Stimulated activated memory B cell treated with anti-CD40 and anti-IgM and Interleukin-4, amounts not matched to agents 10 μg/mL and 1 μg/mL and 100 μg/mL, for 72 hours (primary cell): ENCODE results near the gene MAPK12.

ENCODE experiments used
- ATAC-seq: fragments of 150-1000 bp; cut with Tn5 transposase; 2 replicates; pipeline ENCODE4 v1.10.0; 2021
- H3K27ac Mint-ChIP-seq: one replicate; pipeline ENCODE4 v1.8.0; 2022; ENCODE audit warnings: mild to moderate bottlenecking, mixed read lengths
- H3K27me3 Mint-ChIP-seq: one replicate; pipeline ENCODE4 v1.8.0; 2022; ENCODE audit warnings: mixed read lengths
- H3K36me3 Mint-ChIP-seq: one replicate; pipeline ENCODE4 v1.8.0; 2022; ENCODE audit warnings: mixed read lengths
- H3K4me1 Mint-ChIP-seq: one replicate; pipeline ENCODE4 v1.8.0; 2022; ENCODE audit warnings: mixed read lengths
- H3K4me3 Mint-ChIP-seq: one replicate; pipeline ENCODE4 v1.8.0; 2022; ENCODE audit warnings: mild to moderate bottlenecking, moderate library complexity, mixed read lengths
- H3K9me3 Mint-ChIP-seq: one replicate; pipeline ENCODE4 v1.8.0; 2022; ENCODE audit warnings: mixed read lengths

Gene MAPK12

GRCh38 chr22:50303515-50303847 is 42.0 kb upstream of the MAPK12 start:
- no peak overlapping the region for H3K4me3 Mint-ChIP-seq
- H3K36me3 Mint-ChIP-seq: no peaks in the 10 kb centered on the region
- H3K27ac Mint-ChIP-seq: peak overlapping the region; percentile 74

DNA sequence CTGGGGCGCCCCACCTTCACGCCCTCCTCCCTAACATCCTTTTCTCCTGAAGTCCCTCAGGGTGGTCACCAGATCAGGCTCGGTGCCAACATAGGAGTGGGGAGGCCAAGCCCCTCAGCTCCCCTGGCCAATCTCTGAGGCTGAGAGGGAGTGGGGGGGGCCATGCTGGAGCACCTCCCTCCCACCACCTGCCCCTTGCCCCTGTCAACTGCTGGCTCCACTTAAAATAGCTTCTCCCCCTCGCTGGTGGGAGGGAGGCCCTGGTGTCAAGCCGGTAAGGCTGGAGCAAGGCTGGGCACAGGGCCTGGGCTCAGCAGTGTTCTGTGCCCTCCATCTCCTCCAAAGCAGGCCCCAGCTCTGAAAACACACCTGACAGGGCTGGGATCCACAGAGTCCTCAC is 41.1 kb upstream of the MAPK12 start:
- H3K27ac Mint-ChIP-seq: peak overlapping the region; percentile 74
- no peak overlapping the region for H3K4me3 Mint-ChIP-seq
- peaks cover 77% of the 10 kb centered on the region for H3K4me1 Mint-ChIP-seq
- no peak for ATAC-seq
- no peaks in the 10 kb centered on the region for H3K36me3 Mint-ChIP-seq
- H3K9me3 Mint-ChIP-seq: no peaks in the 10 kb centered on the region
- H3K27me3 Mint-ChIP-seq: peaks cover 26% of the 10 kb centered on the region

More at GRCh38 chr22:50303515-50303847, 42.0 kb upstream of the MAPK12 start:
- Mint-ChIP-seq H3K9me3 (no peaks in the 10 kb centered on the region), H3K27me3 (peaks cover 17% of the 10 kb centered on the region), H3K4me1 (peaks cover 69% of the 10 kb centered on the region)
- ATAC-seq: no peak

DNA sequence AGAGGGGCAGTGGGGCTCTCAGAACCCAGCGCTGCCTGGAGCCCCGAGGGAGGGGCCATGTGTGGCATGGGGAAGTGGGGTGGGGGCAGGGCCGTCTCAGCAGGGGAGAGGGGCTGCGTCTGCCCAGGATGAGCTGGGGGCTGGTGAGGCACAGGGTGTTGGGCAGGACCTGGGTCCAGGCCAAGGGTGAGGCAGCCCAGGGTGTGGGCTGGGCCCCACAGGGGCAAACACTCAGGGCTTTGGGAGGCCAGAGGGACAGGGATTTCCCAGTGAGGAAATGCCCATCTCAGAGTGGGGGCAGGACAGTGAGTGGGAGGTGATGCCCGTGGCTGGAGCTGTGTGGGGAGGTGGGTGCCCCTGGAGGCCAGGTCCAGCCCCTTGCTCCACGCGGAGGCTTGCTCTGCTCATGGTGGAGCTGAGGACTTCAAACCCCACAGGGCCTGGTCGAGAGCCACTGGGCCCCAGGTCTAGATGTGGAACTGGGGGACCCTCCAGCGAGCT is 40.6 kb upstream of the MAPK12 start:
- peak overlapping the region; percentile 51 for H3K4me3 Mint-ChIP-seq
- no peaks in the 10 kb centered on the region for H3K9me3 Mint-ChIP-seq
- H3K4me1 Mint-ChIP-seq: peaks cover 80% of the 10 kb centered on the region
- no peak for ATAC-seq
- H3K36me3 Mint-ChIP-seq: no peaks in the 10 kb centered on the region
- peaks cover 31% of the 10 kb centered on the region for H3K27me3 Mint-ChIP-seq
- H3K27ac Mint-ChIP-seq: peak overlapping the region; percentile 74

GRCh38 chr22:50301581-50301991 is 40.1 kb upstream of the MAPK12 start:
- H3K27ac Mint-ChIP-seq: peak overlapping the region; percentile 74
- ATAC-seq: peak; percentile 28
- H3K9me3 Mint-ChIP-seq: no peaks in the 10 kb centered on the region
- no peaks in the 10 kb centered on the region for H3K36me3 Mint-ChIP-seq
- H3K4me3 Mint-ChIP-seq: peak overlapping the region; percentile 51
- H3K27me3 Mint-ChIP-seq: peaks cover 36% of the 10 kb centered on the region
- peaks cover 80% of the 10 kb centered on the region for H3K4me1 Mint-ChIP-seq

GRCh38 chr22:50300620-50301257 is 39.3 kb upstream of the MAPK12 start:
- Mint-ChIP-seq H3K36me3 (no peaks in the 10 kb centered on the region), H3K9me3 (no peaks in the 10 kb centered on the region), H3K27me3 (peaks cover 32% of the 10 kb centered on the region), H3K4me1 (peaks cover 73% of the 10 kb centered on the region), H3K27ac (peak overlapping the region; percentile 74), H3K4me3 (peak overlapping the region; percentile 48)
- no peak for ATAC-seq

GRCh38 chr22:50299785-50300619 is 38.5 kb upstream of the MAPK12 start:
- no peak for ATAC-seq
- H3K27ac Mint-ChIP-seq: no peak overlapping the region
- H3K4me1 Mint-ChIP-seq: peaks cover 65% of the 10 kb centered on the region
- peaks cover 31% of the 10 kb centered on the region for H3K27me3 Mint-ChIP-seq
- no peaks in the 10 kb centered on the region for H3K36me3 Mint-ChIP-seq
- no peak overlapping the region for H3K4me3 Mint-ChIP-seq
- H3K9me3 Mint-ChIP-seq: no peaks in the 10 kb centered on the region

DNA sequence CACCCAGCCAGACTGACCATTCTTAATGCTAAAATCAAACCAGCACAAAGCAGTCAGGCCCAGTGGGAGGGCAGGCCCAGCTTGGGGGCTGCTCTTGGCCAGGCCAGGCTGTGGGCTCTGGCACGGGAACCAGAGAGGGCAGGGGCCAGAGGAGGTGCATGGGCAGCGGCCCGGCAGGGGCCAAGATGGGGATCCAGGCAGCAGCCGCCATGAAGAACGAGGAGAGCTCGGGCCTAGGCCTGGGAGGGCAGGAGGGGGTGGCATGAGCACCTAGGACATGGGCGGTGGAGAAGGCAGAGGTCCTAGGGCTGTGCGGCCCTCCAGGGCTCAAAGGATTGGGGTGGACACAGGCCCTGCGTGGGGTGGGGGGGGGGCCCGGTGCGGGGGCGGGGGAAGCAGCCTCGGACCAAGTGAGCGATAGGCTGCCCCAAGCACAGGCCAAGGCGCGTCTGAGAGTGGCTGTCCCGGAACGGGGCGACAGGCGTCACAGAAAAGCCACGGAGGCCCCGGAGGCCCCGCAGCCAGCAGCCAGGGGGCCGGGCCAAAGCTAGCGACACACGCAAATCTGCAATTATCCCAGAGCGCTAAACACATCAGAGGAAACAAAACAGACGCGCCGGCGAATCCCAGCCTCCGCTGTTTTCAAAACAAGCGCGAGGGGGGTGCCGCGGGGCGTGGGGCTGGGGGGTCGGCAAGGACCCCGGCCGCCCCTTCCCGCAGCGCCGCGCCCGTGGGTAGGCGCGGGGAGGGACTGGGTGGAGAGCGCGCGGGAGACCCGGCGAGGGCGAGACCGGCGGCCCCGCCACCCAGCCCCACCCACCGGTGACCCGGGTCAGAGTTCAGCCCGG is 37.7 kb upstream of the MAPK12 start:
- peak overlapping the region; percentile 71 for H3K4me3 Mint-ChIP-seq
- H3K27ac Mint-ChIP-seq: peak overlapping the region; percentile 32
- H3K27me3 Mint-ChIP-seq: peaks cover 31% of the 10 kb centered on the region
- H3K9me3 Mint-ChIP-seq: no peaks in the 10 kb centered on the region
- H3K36me3 Mint-ChIP-seq: no peaks in the 10 kb centered on the region
- ATAC-seq: peak; percentile 1
- peaks cover 62% of the 10 kb centered on the region for H3K4me1 Mint-ChIP-seq

- ATAC-seq: no peak
- H3K27me3 Mint-ChIP-seq: peaks cover 31% of the 10 kb centered on the region
- no peak overlapping the region for H3K4me3 Mint-ChIP-seq
- peaks cover 59% of the 10 kb centered on the region for H3K4me1 Mint-ChIP-seq
- no peak overlapping the region for H3K27ac Mint-ChIP-seq
- no peaks in the 10 kb centered on the region for H3K9me3 Mint-ChIP-seq
- H3K36me3 Mint-ChIP-seq: no peaks in the 10 kb centered on the region
Measured at GRCh38 chr22:50298266-50298637, 36.8 kb upstream of the MAPK12 start.

- Mint-ChIP-seq H3K36me3 (no peaks in the 10 kb centered on the region), H3K27ac (no peak overlapping the region), H3K27me3 (peaks cover 36% of the 10 kb centered on the region), H3K4me1 (peaks cover 59% of the 10 kb centered on the region), H3K9me3 (no peaks in the 10 kb centered on the region), H3K4me3 (no peak overlapping the region)
- ATAC-seq: no peak
Measured at GRCh38 chr22:50297510-50298265, 36.2 kb upstream of the MAPK12 start.

- Mint-ChIP-seq H3K36me3 (no peaks in the 10 kb centered on the region), H3K9me3 (no peaks in the 10 kb centered on the region), H3K4me3 (no peak overlapping the region), H3K27ac (no peak overlapping the region), H3K27me3 (peaks cover 44% of the 10 kb centered on the region), H3K4me1 (peaks cover 59% of the 10 kb centered on the region)
- no peak for ATAC-seq
Measured at GRCh38 chr22:50296658-50297490, 35.4 kb upstream of the MAPK12 start.

GRCh38 chr22:50294319-50294656 is 32.8 kb upstream of the MAPK12 start:
- no peak for ATAC-seq
- H3K27ac Mint-ChIP-seq: no peak overlapping the region
- no peak overlapping the region for H3K4me3 Mint-ChIP-seq
- peaks cover 57% of the 10 kb centered on the region for H3K4me1 Mint-ChIP-seq
- H3K9me3 Mint-ChIP-seq: no peaks in the 10 kb centered on the region
- H3K27me3 Mint-ChIP-seq: peaks cover 57% of the 10 kb centered on the region
- peaks cover under 1% of the 10 kb centered on the region for H3K36me3 Mint-ChIP-seq

DNA sequence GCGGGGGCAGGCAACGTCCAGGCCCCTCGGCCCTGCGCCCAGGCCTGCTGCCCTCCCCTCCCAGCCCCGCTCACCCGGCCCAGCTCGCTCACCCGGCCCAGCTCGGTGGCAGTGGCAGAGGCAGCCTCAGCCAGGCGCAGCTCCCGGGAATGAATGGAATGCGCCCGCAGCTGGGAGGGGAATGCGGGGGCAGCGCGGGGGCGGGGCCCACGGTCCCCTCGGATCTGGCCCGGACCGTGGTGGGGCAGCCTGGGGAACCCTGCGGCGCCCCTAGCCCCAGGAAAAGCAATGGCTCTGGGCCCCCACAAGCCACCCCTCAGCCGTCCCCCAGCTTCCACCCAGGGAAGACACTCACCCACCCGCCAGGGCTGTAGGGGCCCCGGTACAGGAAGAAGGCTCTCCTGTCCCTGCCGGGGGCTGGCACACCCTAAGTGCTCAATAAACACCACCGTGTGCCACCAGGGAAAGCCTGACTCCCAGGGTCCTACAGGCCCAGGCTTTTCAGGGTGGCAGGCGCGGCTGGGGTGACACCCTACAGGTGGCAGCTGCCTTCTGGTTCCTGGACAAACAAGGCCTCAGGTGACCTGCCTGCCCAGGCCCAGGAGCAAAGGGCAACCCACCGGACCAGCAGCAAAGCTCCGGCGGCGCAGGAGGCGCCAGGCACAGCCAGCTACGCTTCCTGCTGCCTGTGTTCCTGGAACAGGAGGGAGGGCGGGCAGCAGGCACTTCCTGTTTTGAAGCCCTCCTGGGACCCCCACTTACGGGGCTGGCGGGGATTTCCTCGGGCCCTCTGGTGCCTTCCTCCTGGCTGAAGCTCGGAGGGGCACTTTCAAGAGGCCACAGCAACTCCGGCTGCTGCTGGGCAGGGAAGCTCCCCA is 32.2 kb upstream of the MAPK12 start:
- H3K4me1 Mint-ChIP-seq: peaks cover 51% of the 10 kb centered on the region
- H3K27ac Mint-ChIP-seq: peak overlapping the region; percentile 57
- H3K27me3 Mint-ChIP-seq: peaks cover 51% of the 10 kb centered on the region
- ATAC-seq: peak; percentile 36
- H3K9me3 Mint-ChIP-seq: no peaks in the 10 kb centered on the region
- H3K4me3 Mint-ChIP-seq: peak overlapping the region; percentile 15
- H3K36me3 Mint-ChIP-seq: peaks cover 7% of the 10 kb centered on the region

- peak; percentile 68 for ATAC-seq
- Mint-ChIP-seq H3K36me3 (peaks cover 12% of the 10 kb centered on the region), H3K27me3 (peaks cover 42% of the 10 kb centered on the region), H3K9me3 (no peaks in the 10 kb centered on the region), H3K4me3 (peak overlapping the region; percentile 68), H3K27ac (peak overlapping the region; percentile 57), H3K4me1 (peaks cover 44% of the 10 kb centered on the region)
Measured at GRCh38 chr22:50292643-50293440, 31.4 kb upstream of the MAPK12 start.
